ENCODE results near the gene GATAD2B.

GATAD2B gene

GRCh38 chr1:153951183-153951582, 28.4 kb upstream of the GATAD2B start:
- no peak for DNase-seq

GRCh38 chr1:153946622-153947241, 24.0 kb upstream of the GATAD2B start, which contains the start of gene DENND4B:
Gene DENND4B (minus strand): TSS chr1:153946718. CDS start chr1:153944374, 2,344 bp downstream.
- peak; percentile 79 to 93 (median 82) for DNase-seq

GRCh38 chr1:153945795-153946621, 23.2 kb upstream of the GATAD2B start:
- peak; percentile 47 to 79 (median 63) for DNase-seq

GRCh38 chr1:153945131-153945794, 22.5 kb upstream of the GATAD2B start:
- peak in 2 of 3 experiments; percentile 32 to 63 for DNase-seq

GRCh38 chr1:153944827-153945117, 22.0 kb upstream of the GATAD2B start:
- no peak for DNase-seq

- DNase-seq = no peak
Measured at GRCh38 chr1:153944005-153944826, 21.4 kb upstream of the GATAD2B start.

- no peak for DNase-seq
Measured at GRCh38 chr1:153942766-153943549, 20.2 kb upstream of the GATAD2B start.

- no peak for DNase-seq
Measured at GRCh38 chr1:153941826-153942725, 19.3 kb upstream of the GATAD2B start.

GRCh38 chr1:153940756-153941155, 18.0 kb upstream of the GATAD2B start:
- no peak for DNase-seq

- no peak for DNase-seq
Measured at GRCh38 chr1:153939476-153939875, 16.7 kb upstream of the GATAD2B start.

GRCh38 chr1:153938996-153939395, 16.2 kb upstream of the GATAD2B start:
- no peak for DNase-seq

GRCh38 chr1:153937331-153937730, 14.6 kb upstream of the GATAD2B start:
- DNase-seq = no peak

- no peak for DNase-seq
Measured at GRCh38 chr1:153936011-153936802, 13.4 kb upstream of the GATAD2B start.

- no peak for DNase-seq
Measured at GRCh38 chr1:153934746-153935145, 12.0 kb upstream of the GATAD2B start.

GRCh38 chr1:153933955-153934354, 11.2 kb upstream of the GATAD2B start:
- no peak for DNase-seq

- DNase-seq = no peak
Measured at GRCh38 chr1:153933430-153933829, 10.7 kb upstream of the GATAD2B start.

GRCh38 chr1:153932156-153933131, 9.7 kb upstream of the GATAD2B start:
- DNase-seq = no peak

- no peak for DNase-seq
Measured at GRCh38 chr1:153929981-153930948, 7.5 kb upstream of the GATAD2B start.

Measured in NCI-H1417 (cell line).